Panc1 (cell line): ENCODE results near the gene PPP1R27.

Source experiments
- CTCF ChIP-seq: fragments of 450-650 bp; IDR thresholded peaks from 2 replicates; pipeline ENCODE4 v1.5.1; 2017; ENCODE audit warnings: mild to moderate bottlenecking
- POLR2AphosphoS5 ChIP-seq: IDR thresholded peaks from 2 replicates; pipeline ENCODE4 v1.6.1; 2012; ENCODE audit warnings: mild to moderate bottlenecking, low read depth, low read length, moderate library complexity
- REST ChIP-seq, 2 experiments: IDR thresholded peaks; 2 replicates each; pipeline ENCODE4 v1.6.1; 2011 to 2012; ENCODE audit warnings: low read depth in 2 of 2, control low read depth in 1 of 2, low read length in 1 of 2, mild to moderate bottlenecking in 1 of 2, moderate library complexity in 1 of 2; ENCODE audit not compliant: insufficient read depth in 1 of 2
- TCF7L2 ChIP-seq: IDR thresholded peaks from 2 replicates; pipeline ENCODE4 v1.6.1; 2011; ENCODE audit warnings: mild to moderate bottlenecking, low read depth, low read length, inconsistent platforms

DNA sequence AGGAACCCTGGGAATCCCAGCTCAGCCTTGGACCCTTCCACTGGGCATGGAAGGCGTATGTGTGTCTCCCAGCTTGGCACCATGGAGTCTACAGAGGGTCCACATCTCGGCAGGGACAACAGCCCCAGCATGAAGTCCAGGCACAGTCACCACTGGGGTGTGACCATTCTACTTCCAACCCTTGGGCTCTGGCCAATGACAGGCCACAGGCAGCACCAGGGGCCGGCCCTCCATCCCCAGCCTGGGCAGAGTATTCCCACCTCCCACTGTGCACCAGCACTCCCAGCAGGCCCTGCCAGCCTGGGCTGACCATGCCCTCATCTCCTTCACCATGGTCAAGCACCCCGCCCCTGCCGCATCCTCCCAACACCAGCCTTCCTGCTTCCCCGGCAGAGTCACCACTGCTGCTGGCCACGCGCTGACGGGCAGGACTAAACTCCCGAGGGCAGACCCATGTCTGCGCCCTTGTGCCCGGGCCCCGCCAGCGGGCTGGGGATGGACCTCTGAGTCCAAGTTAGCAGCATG, 9.5 kb upstream of the PPP1R27 start:
- no peak for TF ChIP-seq CTCF
- no peak for TF ChIP-seq TCF7L2
- TF ChIP-seq POLR2AphosphoS5: no peak
- TF ChIP-seq REST (IDR thresholded peaks at IDR 0.05; ENCODE audit: insufficient read depth in 1 of 2, low read depth in 2 of 2, low read length in 1 of 2): no peak
